DOHH2 (cell line): ENCODE results near the gene RASA3.

Source experiments
- EZH2phosphoT487 ChIP-seq: fragments of 200-600 bp; sonication (generic); IDR thresholded peaks from 2 replicates; pipeline ENCODE4 v1.6.1; 2017; ENCODE audit warnings: borderline replicate concordance, mild to moderate bottlenecking, antibody characterized with exemption, low read length, moderate library complexity, mixed read lengths
- TF ChIP-seq, protein P1 (sequence below): fragments of 200-600 bp; sonication (generic); IDR thresholded peaks from one replicate; pipeline ENCODE4 v1.5.1; 2014; ENCODE audit warnings: antibody characterized with exemption, mild to moderate bottlenecking, low read depth, low read length; ENCODE audit not compliant: poor library complexity, severe bottlenecking

- TF ChIP-seq, protein P1, sequence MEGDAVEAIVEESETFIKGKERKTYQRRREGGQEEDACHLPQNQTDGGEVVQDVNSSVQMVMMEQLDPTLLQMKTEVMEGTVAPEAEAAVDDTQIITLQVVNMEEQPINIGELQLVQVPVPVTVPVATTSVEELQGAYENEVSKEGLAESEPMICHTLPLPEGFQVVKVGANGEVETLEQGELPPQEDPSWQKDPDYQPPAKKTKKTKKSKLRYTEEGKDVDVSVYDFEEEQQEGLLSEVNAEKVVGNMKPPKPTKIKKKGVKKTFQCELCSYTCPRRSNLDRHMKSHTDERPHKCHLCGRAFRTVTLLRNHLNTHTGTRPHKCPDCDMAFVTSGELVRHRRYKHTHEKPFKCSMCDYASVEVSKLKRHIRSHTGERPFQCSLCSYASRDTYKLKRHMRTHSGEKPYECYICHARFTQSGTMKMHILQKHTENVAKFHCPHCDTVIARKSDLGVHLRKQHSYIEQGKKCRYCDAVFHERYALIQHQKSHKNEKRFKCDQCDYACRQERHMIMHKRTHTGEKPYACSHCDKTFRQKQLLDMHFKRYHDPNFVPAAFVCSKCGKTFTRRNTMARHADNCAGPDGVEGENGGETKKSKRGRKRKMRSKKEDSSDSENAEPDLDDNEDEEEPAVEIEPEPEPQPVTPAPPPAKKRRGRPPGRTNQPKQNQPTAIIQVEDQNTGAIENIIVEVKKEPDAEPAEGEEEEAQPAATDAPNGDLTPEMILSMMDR, result no peak
- TF ChIP-seq EZH2phosphoT487, result no peak
These were observed 134.3 kb downstream of the RASA3 start for GRCh38 chr13:113997845-113998751.
